Left ventricle myocardium inferior (tissue), 1 donor: ENCODE results near the gene APLF. TPM values are rescaled to one million over a fixed set of nuclear protein-coding genes. Genes with fewer than 3 reads are reported as not detected.
A peak's percentile ranks its signal among the peaks of the same experiment; 100 is the strongest.

Experiments used
- DNase-seq: peaks from one replicate; pipeline ENCODE4 v3.0.0-alpha.2; 2020
- H3K27ac ChIP-seq: fragments of 200-600 bp; replicated peaks from 2 replicates; pipeline ENCODE4 v1.8.0; 2021
- H3K27me3 ChIP-seq: fragments of 200-600 bp; 2 replicates; pipeline ENCODE4 v1.8.0; 2021; ENCODE audit warnings: low read depth
- H3K36me3 ChIP-seq: fragments of 200-600 bp; 2 replicates; pipeline ENCODE4 v1.8.0; 2021
- H3K4me1 ChIP-seq: fragments of 200-600 bp; 2 replicates; pipeline ENCODE4 v1.8.0; 2021
- H3K4me3 ChIP-seq: fragments of 200-600 bp; 2 replicates; pipeline ENCODE4 v1.8.0; 2021; ENCODE audit warnings: mild to moderate bottlenecking, moderate library complexity
- H3K9me3 ChIP-seq: fragments of 200-600 bp; replicated peaks from 2 replicates; pipeline ENCODE4 v1.8.0; 2021
- CTCF ChIP-seq: fragments of 200-600 bp; IDR thresholded peaks from 2 replicates; pipeline ENCODE4 v1.8.0; 2021; ENCODE audit warnings: antibody characterized with exemption, mild to moderate bottlenecking, borderline replicate concordance
- intact Hi-C: fragments of 100-400 bp; cut with micrococcal nuclease; formaldehyde crosslinking; loops from one replicate; pipeline ENCODE4 v1.11.0; 2022
- long read RNA-seq: library from polyadenylated mRNA; unstranded; transcript quantifications from one replicate; pipeline ENCODE4 v2.0.0, GENCODE V29; 2021
- total RNA-seq: library from RNA; stranded (reverse); fragmentation: NEBNext Ultra II Directional; extraction: Animal tissue kit (Norgen Biotek cat#: 25700); gene quantifications from one replicate; pipeline ENCODE4 v1.2.1, GENCODE V29; 2021
- donor health status: DM: no; HTN: yes; CAD: no; lungs with severe emphysema.

Gene APLF
- total RNA-seq, result 4.8 TPM
- long read RNA-seq, partial matches to known transcripts, result 0 of 3 reads
- long read RNA-seq, other reads (novel, unspliced or antisense), result 2 of 3 reads

GRCh38 chr2:68467077-68467960, at the start of gene APLF, which contains the start of gene FBXO48:
APLF (plus strand) TSS chr2:68467585; CDS start chr2:68467732, 147 bp downstream.
FBXO48 (minus strand) TSS chr2:68467294; CDS start chr2:68465145, 2,149 bp downstream.
- TF ChIP-seq CTCF, result no peak
- no peaks in the 10 kb centered on the region for H3K36me3 ChIP-seq
- H3K4me3 ChIP-seq, result peak within 1 kb of the TSS; percentile 90
- intact Hi-C loops, result loop anchor here (10.0 kb wide), 1 partner anchor 457 kb away; no protein-coding TSS in a partner anchor
- H3K4me1 ChIP-seq, result peaks cover 35% of the 10 kb centered on the region
- DNase-seq, result peak; percentile 98
- no peaks in the 10 kb centered on the region for H3K27me3 ChIP-seq
- H3K9me3 ChIP-seq, result no peaks in the 10 kb centered on the region
- peak within 1 kb of the TSS; percentile 88 for H3K27ac ChIP-seq

- no peaks in the 10 kb centered on the region for H3K27me3 ChIP-seq
- H3K4me3 ChIP-seq, result no peak overlapping the region
- intact Hi-C loops, result no loop called here
- H3K9me3 ChIP-seq, result no peaks in the 10 kb centered on the region
- H3K27ac ChIP-seq, result no peak overlapping the region
- H3K4me1 ChIP-seq, result peaks cover 5% of the 10 kb centered on the region
- no peaks in the 10 kb centered on the region for H3K36me3 ChIP-seq
- no peak for TF ChIP-seq CTCF
- no peak for DNase-seq
These were observed 49.5 kb upstream of the APLF start for GRCh38 chr2:68417926-68418325.

- Histone ChIP-seq H3K27ac (no peak overlapping the region), H3K36me3 (no peaks in the 10 kb centered on the region), H3K9me3 (no peaks in the 10 kb centered on the region), H3K27me3 (no peaks in the 10 kb centered on the region), H3K4me3 (no peak overlapping the region), H3K4me1 (peaks cover 5% of the 10 kb centered on the region)
- TF ChIP-seq CTCF, result no peak
- no peak for DNase-seq
- intact Hi-C loops, result no loop called here
These were observed 49.0 kb upstream of the APLF start for GRCh38 chr2:68418419-68418818.

- intact Hi-C loops, result no loop called here
- H3K36me3 ChIP-seq, result no peaks in the 10 kb centered on the region
- H3K4me3 ChIP-seq, result no peak overlapping the region
- no peaks in the 10 kb centered on the region for H3K9me3 ChIP-seq
- DNase-seq, result no peak
- peaks cover 5% of the 10 kb centered on the region for H3K4me1 ChIP-seq
- no peak overlapping the region for H3K27ac ChIP-seq
- no peak for TF ChIP-seq CTCF
- no peaks in the 10 kb centered on the region for H3K27me3 ChIP-seq
These were observed 48.5 kb upstream of the APLF start for GRCh38 chr2:68418855-68419254.

GRCh38 chr2:68420254-68420910, 47.0 kb upstream of the APLF start:
- intact Hi-C loops, result no loop called here
- Histone ChIP-seq H3K27ac (no peak overlapping the region), H3K36me3 (no peaks in the 10 kb centered on the region), H3K27me3 (no peaks in the 10 kb centered on the region), H3K4me3 (no peak overlapping the region), H3K9me3 (no peaks in the 10 kb centered on the region), H3K4me1 (no peaks in the 10 kb centered on the region)
- DNase-seq, result no peak
- TF ChIP-seq CTCF, result no peak
